Activated naive CD4-positive, alpha-beta T cell treated with anti-CD3 and anti-CD28 coated beads, Interleukin-2, amount 50 U/mL, for 16 hours (primary cell): ENCODE data around the gene PLPPR1.
"Not testable (repeated sequence)": the region's sequence is repeated elsewhere in the genome, so short reads cannot be mapped to it uniquely, and the experiment has no call there.

Source experiments
- DNase-seq: peaks from one replicate; pipeline ENCODE4 v3.0.0-alpha.2; 2020

Gene PLPPR1

GRCh38 chr9:101028346-101029314 lies at the start of gene PLPPR1:
Gene PLPPR1, plus strand, starts transcription at chr9:101028727.
- peak; percentile 7 for DNase-seq

- DNase-seq, result no peak
Measured at GRCh38 chr9:100989731-100990130, 38.8 kb upstream of the PLPPR1 start.

DNA sequence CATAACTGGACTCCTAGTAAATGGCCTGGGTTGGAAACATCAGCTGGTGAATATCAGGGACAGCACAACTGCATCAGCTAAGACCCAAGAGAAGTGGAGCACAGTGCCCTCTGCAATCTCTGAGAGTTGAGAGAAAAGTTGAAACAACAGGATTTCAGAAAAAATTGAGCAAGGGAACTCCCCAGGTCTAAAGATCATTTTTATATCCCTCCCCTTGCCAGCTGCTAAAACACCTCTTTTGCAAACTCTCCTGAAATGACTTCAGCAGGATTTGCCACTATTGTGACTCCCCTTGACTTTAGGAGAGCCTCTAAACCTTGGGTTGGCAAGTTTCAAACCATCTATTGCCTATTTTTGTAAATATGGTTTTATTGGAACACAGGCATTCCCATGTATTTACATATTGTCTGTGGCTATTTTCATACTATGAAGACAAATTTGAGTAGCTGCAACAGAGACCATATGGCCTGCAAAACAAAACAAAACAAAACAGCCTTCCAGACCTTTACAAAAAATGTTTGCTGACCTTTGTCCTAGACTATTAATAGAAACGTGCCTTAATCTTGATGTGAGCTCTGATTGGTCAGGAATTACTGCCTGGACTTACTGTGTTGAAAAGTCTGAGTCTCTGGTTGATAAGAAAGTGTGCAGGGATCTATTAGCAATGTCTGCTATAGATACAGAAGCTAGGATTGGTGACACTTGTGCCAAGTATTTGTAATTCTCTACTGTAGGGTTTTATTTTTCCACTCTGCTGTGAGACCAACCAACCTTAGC lies 37.7 kb upstream of the PLPPR1 start:
- DNase-seq, result no peak

- DNase-seq, result no peak
Measured at GRCh38 chr9:100992632-100993031, 35.9 kb upstream of the PLPPR1 start.

DNA sequence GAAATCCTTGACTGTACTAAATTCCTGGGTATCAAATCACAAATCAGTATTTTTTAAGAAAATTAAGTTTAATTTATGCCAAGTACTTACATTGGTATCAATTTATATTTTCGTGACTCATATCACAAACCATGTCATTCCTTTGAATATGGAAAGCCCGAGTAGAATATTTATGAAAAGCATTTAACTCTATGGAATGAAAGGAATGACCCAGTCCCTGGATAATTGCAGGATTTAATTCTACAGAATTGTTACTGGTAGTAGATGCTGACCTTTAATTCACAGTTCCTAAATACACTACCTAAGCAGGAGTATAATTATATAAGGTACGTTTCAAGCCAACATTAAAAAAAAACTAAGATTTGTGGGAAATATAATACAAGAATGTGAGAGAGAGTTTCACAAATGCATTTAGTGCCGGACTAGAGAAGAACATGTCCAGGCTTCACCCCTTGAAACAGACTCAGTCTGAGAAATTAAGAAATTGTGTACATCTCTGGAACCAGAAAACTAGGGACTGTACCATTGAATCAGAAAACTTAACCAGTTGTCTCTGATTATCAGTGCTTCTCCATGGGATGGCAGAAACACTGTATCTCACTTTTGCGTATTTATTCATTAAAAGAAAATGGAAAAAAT lies 28.5 kb upstream of the PLPPR1 start:
- DNase-seq, result no peak

DNA sequence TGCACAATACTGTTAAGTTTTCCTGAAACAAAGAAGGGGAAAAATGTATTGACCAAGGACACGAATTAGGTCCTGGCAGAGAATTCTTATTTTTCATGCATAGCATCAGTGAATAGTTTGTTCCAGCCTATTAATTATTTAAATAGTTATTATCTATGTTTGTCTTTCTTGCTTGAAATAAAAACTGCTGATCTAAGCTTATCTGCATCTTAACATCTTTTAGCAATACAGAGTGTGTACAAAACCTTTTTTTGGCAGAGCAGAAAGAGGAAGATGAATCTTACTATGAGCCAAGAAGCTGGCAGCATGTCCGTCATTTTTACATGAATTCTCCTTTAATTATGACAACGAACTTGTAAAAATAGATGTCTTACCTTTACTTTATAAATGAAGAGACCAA lies 23.3 kb upstream of the PLPPR1 start:
- no peak for DNase-seq

GRCh38 chr9:101014566-101014965 lies 14.0 kb upstream of the PLPPR1 start:
- DNase-seq, result no peak

- DNase-seq, result no peak
Measured at GRCh38 chr9:101018467-101018866, 10.1 kb upstream of the PLPPR1 start.

GRCh38 chr9:101022704-101023103 lies 5.8 kb upstream of the PLPPR1 start:
- DNase-seq, result no peak

DNA sequence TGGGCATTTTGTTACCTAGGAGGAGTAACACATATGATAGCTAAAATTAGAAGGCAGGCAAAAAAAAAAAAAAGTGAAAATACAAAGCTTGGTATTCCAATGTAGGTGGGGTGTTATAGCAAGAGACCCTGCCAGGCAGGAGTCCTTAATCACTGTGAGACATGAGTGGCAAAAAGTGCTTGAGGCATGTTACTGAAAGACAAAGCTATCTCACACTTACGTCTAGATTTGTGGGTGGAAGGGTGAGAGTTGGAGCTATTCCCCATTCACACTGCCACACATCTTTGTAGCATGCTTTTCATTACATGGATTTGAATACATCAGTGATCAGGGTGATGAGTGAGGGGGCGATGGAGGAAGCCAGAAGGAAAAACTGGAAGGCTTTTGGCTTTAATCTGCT lies 2.6 kb upstream of the PLPPR1 start:
- DNase-seq, result no peak

DNA sequence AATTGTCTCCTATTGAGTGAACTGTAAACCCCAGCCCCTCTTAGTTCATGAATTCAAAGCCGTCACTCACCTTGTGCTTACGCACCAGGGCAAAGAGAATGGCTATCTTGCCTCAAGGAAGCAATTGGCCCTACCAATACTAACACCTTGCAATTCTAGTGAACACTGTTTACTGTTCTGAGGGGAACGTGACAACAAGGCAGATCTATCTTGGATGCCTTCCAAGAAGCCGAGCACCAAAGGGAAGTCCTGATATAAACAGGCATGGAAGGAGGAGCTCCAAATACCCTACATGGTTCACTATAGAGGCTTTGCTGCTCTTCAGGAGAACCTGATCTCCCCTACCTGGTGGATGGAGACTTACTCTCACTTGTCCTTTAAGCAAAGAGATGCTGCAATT lies 1.7 kb upstream of the PLPPR1 start:
- no peak for DNase-seq

GRCh38 chr9:101027236-101027635 lies 1.3 kb upstream of the PLPPR1 start:
- DNase-seq, result no peak

GRCh38 chr9:101027733-101028345 lies 688 bp upstream of the PLPPR1 start:
- no peak for DNase-seq

DNA sequence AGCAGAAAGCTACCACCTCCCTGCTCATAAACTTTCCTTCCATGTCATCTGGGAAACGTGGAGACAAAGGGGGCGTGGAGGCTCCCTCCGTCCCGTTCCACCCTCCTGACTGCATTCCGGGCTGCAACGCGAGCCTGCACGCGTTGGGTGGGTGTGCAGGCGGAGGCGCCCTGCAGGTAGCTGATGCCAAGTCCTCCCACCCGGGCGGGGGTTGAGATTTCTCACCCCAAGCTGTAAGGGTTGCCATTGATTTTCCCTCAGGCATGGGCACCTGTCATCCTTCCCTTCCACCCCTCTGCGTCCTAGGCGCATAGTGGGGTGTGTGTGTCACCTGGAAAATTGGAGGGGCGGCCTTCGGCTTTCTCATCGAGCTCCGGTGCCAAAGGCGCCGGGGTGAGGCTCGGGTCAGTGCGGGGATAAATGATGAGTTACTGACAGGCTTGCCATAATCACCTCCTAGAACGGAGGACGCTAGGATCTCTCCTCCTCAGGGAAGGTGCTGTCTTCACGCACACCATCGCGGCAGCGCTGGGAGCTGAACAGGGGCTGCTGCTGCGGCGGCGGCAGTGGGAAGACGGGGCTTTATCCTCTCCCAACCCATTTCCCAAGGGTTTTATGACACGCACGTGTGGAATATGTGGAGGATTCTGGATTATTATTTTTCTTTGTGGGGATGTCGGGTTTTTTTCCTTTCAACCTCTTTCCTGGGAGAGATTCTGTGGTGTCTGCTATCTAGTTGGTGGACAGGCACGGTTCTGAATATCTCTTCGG lies 973 bp downstream of the PLPPR1 start:
- DNase-seq, result no peak

- DNase-seq, result no peak
Measured at GRCh38 chr9:101030086-101030391, 1.5 kb downstream of the PLPPR1 start.

- no peak for DNase-seq
Measured at GRCh38 chr9:101032426-101032825, 3.9 kb downstream of the PLPPR1 start.

DNA sequence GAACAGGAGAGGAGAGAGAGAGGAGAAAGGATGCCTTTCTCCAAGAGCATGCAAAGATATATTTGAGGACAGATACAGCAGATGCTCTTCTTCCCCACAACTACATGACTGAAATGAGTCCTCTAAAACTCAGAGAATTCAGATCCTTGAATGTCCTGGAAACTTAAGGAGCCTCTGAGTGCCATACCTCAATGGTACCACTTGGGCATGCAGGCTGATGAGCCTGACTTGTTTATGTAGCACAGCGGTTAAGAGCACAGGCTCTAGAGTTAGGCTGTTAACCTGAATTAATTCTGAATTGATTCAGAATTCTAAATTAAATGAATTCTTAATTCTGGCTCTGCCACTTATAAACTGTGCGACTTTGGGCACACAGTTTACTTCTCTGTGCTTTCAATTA lies 5.7 kb downstream of the PLPPR1 start:
- no peak for DNase-seq

- no peak for DNase-seq
Measured at GRCh38 chr9:101035098-101035497, 6.6 kb downstream of the PLPPR1 start.

DNA sequence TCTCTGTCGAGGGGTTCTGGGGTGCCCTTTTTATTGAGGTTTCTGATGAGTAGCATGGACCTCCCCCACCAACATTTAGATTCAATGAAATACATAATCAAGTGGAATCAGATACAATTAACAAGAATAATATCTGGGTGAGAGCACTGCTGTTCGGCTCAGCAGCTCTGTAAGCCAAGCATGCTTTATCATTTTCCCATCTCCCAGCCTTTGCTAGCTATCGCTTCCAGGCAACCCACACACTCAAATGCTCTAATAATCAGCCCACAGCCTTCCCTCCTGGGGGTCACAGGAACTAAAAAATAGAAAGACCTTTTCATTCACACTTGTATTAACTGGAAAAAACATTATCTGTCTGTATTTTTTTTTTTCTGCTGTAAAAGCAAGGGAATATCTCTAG lies 8.9 kb downstream of the PLPPR1 start:
- no peak for DNase-seq

- DNase-seq, result no peak
Measured at GRCh38 chr9:101038488-101038887, 10.0 kb downstream of the PLPPR1 start.

DNA sequence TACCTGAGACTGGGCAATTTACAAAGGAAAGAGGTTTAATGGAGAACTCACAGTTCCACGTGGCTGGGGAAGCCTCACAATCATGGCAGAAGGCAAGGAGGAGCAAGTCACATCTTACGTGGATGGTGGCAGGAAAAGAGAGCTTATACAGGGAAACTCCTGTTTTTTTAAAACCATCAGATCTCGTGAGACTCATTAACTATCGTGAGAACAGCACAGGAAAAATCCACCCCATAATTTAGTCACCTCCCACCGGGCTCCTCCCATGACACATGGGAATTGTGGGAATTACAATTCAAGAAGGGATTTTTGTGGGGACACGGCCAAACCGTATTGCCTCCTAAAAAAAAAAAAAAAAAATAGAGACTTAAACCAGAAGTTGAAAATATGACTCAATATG lies 11.1 kb downstream of the PLPPR1 start:
- DNase-seq, result not testable (repeated sequence)

DNA sequence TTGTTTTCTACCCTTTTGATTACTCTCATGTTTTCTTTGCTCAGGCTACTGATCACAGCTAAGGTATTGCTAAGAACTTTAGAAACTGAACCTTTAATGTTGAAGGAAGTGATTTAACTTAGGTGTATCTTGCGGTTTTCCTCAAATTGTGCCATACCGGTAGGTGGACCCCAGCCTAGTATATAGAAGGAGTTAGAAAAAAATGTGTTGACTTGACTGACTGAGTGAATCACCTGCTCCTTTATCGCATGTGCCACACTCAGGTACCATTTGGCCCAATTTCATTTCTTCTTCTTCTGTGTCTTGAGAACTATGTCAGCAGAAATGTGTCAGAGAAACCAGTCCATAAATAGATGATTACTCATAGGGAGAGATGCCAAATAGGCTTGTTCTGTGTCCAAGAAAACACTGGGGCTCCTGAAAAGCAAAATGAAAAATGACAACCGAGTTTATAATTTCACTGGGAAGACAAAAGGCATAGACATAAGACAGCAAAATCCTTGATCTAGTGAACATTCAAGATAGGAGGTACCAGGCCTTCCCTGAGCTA lies 19.4 kb downstream of the PLPPR1 start:
- DNase-seq, result no peak
